GM18907 (cell line): ENCODE results near the gene SPINK14.

Source experiments
- ATAC-seq: cut with Tn5 transposase; IDR thresholded peaks from one replicate; pipeline ENCODE4 v1.9.1; 2021; ENCODE audit warnings: mild to moderate bottlenecking, moderate library complexity; ENCODE audit not compliant: unreplicated experiment

Gene SPINK14

GRCh38 chr5:148168246-148168645 is at the start of gene SPINK14:
Gene SPINK14, plus strand, starts transcription at chr5:148168546. Its CDS starts 1,187 bp downstream, at chr5:148169733.
- ATAC-seq: no peak

GRCh38 chr5:148120317-148120716 is 48.0 kb upstream of the SPINK14 start:
- no peak for ATAC-seq

- ATAC-seq: no peak
Observed at GRCh38 chr5:148125641-148126040, 42.7 kb upstream of the SPINK14 start.

GRCh38 chr5:148135091-148136048 is 33.0 kb upstream of the SPINK14 start:
- no peak for ATAC-seq

GRCh38 chr5:148140846-148141245 is 27.5 kb upstream of the SPINK14 start:
- ATAC-seq: no peak

- no peak for ATAC-seq
Observed at GRCh38 chr5:148141645-148142044, 26.7 kb upstream of the SPINK14 start.

GRCh38 chr5:148145916-148146315 is 22.4 kb upstream of the SPINK14 start:
- no peak for ATAC-seq

GRCh38 chr5:148146487-148146886 is 21.9 kb upstream of the SPINK14 start:
- ATAC-seq: no peak

- no peak for ATAC-seq
Observed at GRCh38 chr5:148147415-148147814, 20.9 kb upstream of the SPINK14 start.

- no peak for ATAC-seq
Observed at GRCh38 chr5:148151872-148152271, 16.5 kb upstream of the SPINK14 start.

GRCh38 chr5:148152781-148153180 is 15.6 kb upstream of the SPINK14 start:
- ATAC-seq: no peak

- ATAC-seq: no peak
Observed at GRCh38 chr5:148156609-148157008, 11.7 kb upstream of the SPINK14 start.

GRCh38 chr5:148162038-148162437 is 6.3 kb upstream of the SPINK14 start:
- ATAC-seq: no peak

- ATAC-seq: no peak
Observed at GRCh38 chr5:148163345-148163744, 5.0 kb upstream of the SPINK14 start.

GRCh38 chr5:148166550-148167283 is 1.6 kb upstream of the SPINK14 start:
- ATAC-seq: no peak

GRCh38 chr5:148172377-148172776 is 4.0 kb downstream of the SPINK14 start:
- ATAC-seq: no peak

- ATAC-seq: no peak
Observed at GRCh38 chr5:148176480-148176879, 8.1 kb downstream of the SPINK14 start.

GRCh38 chr5:148177207-148177606 is 8.9 kb downstream of the SPINK14 start:
- ATAC-seq: no peak

- ATAC-seq: peak; percentile 73
Observed at GRCh38 chr5:148179234-148179824, 11.0 kb downstream of the SPINK14 start.

- ATAC-seq: peak; percentile 74
Observed at GRCh38 chr5:148186248-148187003, 18.1 kb downstream of the SPINK14 start.

- ATAC-seq: no peak
Observed at GRCh38 chr5:148191010-148191409, 22.7 kb downstream of the SPINK14 start.
